Lower lobe of right lung (tissue), 2 donors: ENCODE data around the gene FYB1. TPM values are rescaled to one million over a fixed set of nuclear protein-coding genes. Genes with fewer than 3 reads are reported as not detected.

Experiments used
- ATAC-seq, 2 donors: fragments of 200-7000 bp; cut with Tn5 transposase; one replicate each; pipeline ENCODE4 v1.9.1; 2020 to 2022; ENCODE audit warnings: mild to moderate bottlenecking in 2 of 2, moderate library complexity in 2 of 2
- DNase-seq: peaks from one replicate; pipeline ENCODE4 v3.0.0-alpha.2; 2020
- H3K27ac ChIP-seq: fragments of 200-600 bp; one replicate; pipeline ENCODE4 v1.8.0; 2022
- H3K27me3 ChIP-seq: fragments of 200-600 bp; one replicate; pipeline ENCODE4 v1.8.0; 2022; ENCODE audit warnings: low read depth
- H3K36me3 ChIP-seq: fragments of 200-600 bp; one replicate; pipeline ENCODE4 v1.8.0; 2022; ENCODE audit warnings: mild to moderate bottlenecking
- H3K4me1 ChIP-seq: fragments of 200-600 bp; one replicate; pipeline ENCODE4 v1.8.0; 2022
- H3K4me3 ChIP-seq: fragments of 200-600 bp; one replicate; pipeline ENCODE4 v1.8.0; 2022; ENCODE audit warnings: mild to moderate bottlenecking
- H3K9me3 ChIP-seq: fragments of 200-600 bp; one replicate; pipeline ENCODE4 v1.8.0; 2022
- CTCF ChIP-seq: fragments of 200-600 bp; IDR thresholded peaks from one replicate; pipeline ENCODE4 v1.8.0; 2022; ENCODE audit warnings: antibody characterized with exemption, mild to moderate bottlenecking
- intact Hi-C: fragments of 100-400 bp; cut with DNase I; formaldehyde crosslinking; loops from one replicate; pipeline ENCODE4 v1.11.0; 2022
- total RNA-seq: library from RNA; stranded (reverse); fragmentation: NEBNext Ultra II Directional; extraction: Animal tissue kit (Norgen Biotek cat#: 25700); gene quantifications from one replicate; pipeline ENCODE4 v1.2.1, GENCODE V29; 2021
- donor health status: DM: no; HTN: yes; CAD: no; lungs with severe emphysema.

FYB1 gene
- total RNA-seq, 1 donor from 2014 or later, result 51.0 TPM

- intact Hi-C loops, result loop anchor here (10.0 kb wide), 1 partner anchor 344 kb away; no protein-coding TSS in a partner anchor
- no peak for TF ChIP-seq CTCF
- DNase-seq, result no peak
- ATAC-seq, result no peak
- no peaks in the 10 kb centered on the region for H3K27me3 ChIP-seq
- no peaks in the 10 kb centered on the region for H3K36me3 ChIP-seq
- H3K4me3 ChIP-seq, result no peak overlapping the region
- H3K9me3 ChIP-seq, result no peaks in the 10 kb centered on the region
- H3K27ac ChIP-seq, result no peak overlapping the region
- H3K4me1 ChIP-seq, result peaks cover 12% of the 10 kb centered on the region
These were observed 1.1 kb upstream of the FYB1 start for GRCh38 chr5:39220280-39221030.

GRCh38 chr5:39218482-39219402, 621 bp downstream of the FYB1 start:
- Histone ChIP-seq H3K4me1 (peaks cover 12% of the 10 kb centered on the region), H3K4me3 (peak overlapping the region; percentile 34), H3K27me3 (no peaks in the 10 kb centered on the region), H3K36me3 (no peaks in the 10 kb centered on the region), H3K27ac (peak overlapping the region; percentile 54), H3K9me3 (no peaks in the 10 kb centered on the region)
- DNase-seq, result no peak
- ATAC-seq, result peak; percentile 38 to 56
- TF ChIP-seq CTCF, result no peak
- intact Hi-C loops, result no loop called here

- TF ChIP-seq CTCF, result peak; percentile 97
- peak; percentile 68 for DNase-seq
- Histone ChIP-seq H3K27ac (no peak overlapping the region), H3K4me1 (peaks cover 12% of the 10 kb centered on the region), H3K9me3 (no peaks in the 10 kb centered on the region), H3K36me3 (no peaks in the 10 kb centered on the region), H3K4me3 (peak overlapping the region; percentile 34), H3K27me3 (no peaks in the 10 kb centered on the region)
- intact Hi-C loops, result no loop called here
- peak; percentile 89 to 90 for ATAC-seq
These were observed 1.7 kb downstream of the FYB1 start for GRCh38 chr5:39217365-39218281.

- DNase-seq (no peak), ATAC-seq (no peak)
- H3K4me3 ChIP-seq, result no peak overlapping the region
- H3K9me3 ChIP-seq, result no peaks in the 10 kb centered on the region
- no peaks in the 10 kb centered on the region for H3K36me3 ChIP-seq
- intact Hi-C loops, result no loop called here
- H3K4me1 ChIP-seq, result peaks cover 12% of the 10 kb centered on the region
- no peak overlapping the region for H3K27ac ChIP-seq
- H3K27me3 ChIP-seq, result no peaks in the 10 kb centered on the region
- TF ChIP-seq CTCF, result no peak
These were observed 2.7 kb downstream of the FYB1 start for GRCh38 chr5:39216631-39217030.

DNA sequence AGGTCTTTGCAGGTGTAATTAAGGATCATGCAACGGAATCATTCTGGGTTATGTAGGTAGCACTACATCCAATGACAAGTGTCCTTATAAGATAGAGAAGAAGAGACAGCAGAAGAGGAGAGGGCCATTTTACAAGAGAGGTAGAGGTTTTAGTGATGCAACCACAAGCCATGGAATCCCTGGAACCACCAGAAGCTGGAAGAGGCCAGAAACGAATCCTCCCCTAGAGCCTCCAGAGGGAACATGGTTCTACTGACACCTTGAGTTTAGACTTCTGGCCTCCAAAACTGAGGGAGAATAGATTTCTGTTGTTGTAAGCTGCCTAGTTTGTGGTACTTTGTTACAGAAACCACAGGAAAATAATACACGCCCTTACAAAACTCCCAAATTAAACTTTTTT, 3.5 kb downstream of the FYB1 start:
- TF ChIP-seq CTCF, result no peak
- Histone ChIP-seq H3K36me3 (no peaks in the 10 kb centered on the region), H3K9me3 (no peaks in the 10 kb centered on the region), H3K4me3 (no peak overlapping the region), H3K27me3 (no peaks in the 10 kb centered on the region), H3K4me1 (peaks cover 12% of the 10 kb centered on the region), H3K27ac (no peak overlapping the region)
- DNase-seq (no peak), ATAC-seq (no peak)
- intact Hi-C loops, result no loop called here
